ENCODE results near the gene ELMO1. TPM values are rescaled to one million over a fixed set of nuclear protein-coding genes. Genes with fewer than 3 reads are reported as not detected.

ELMO1 gene
- total RNA-seq, 1 experiment from 2014 or later, result 7.8 TPM

DNA sequence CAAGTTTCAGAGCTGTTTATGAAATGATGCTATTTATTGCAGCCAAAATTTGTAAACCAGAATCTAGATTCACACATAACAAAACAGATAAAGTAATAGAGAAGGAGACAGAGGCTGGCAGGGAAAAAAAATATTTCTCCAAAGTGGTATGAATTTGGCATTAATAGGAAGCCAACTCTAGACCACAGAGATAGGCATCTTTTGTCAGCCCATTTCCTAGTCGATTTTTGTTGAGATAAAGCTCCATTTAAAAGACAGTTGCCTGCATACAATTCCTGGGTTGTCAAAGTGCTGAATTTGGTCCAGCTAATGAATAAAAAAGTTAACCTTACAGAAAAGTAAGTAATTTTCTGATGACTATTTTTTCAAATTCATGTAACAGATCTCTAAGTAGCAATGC is 219.3 kb downstream of the ELMO1 start:
- peaks cover 7% of the 10 kb centered on the region; the same call in 1 of the 2 replicates for H3K4me1 ChIP-seq (ENCODE audit: insufficient read depth, low read length)
- no peaks in the 10 kb centered on the region for H3K27me3 ChIP-seq (ENCODE audit: insufficient read depth, low read length)

More for the DNA sequence above, 219.3 kb downstream of the ELMO1 start:
- no peak overlapping the region for H3K4ac ChIP-seq (ENCODE audit: low read depth, low read length)
- no peaks in the 10 kb centered on the region for H3K23me2 ChIP-seq (ENCODE audit: insufficient read length, low read depth, low read length, poor library complexity, severe bottlenecking)
- no peak overlapping the region for H2BK5ac ChIP-seq (ENCODE audit: insufficient read length, low read length)
- Mint-ChIP-seq H3K4me1 (peaks cover 34 to 35% of the 10 kb centered on the region in 2 experiments), H3K4me3 (no peak overlapping the region), H3K27ac (no peak overlapping the region), H3K36me3 (ENCODE audit: insufficient read depth in 1 of 3, low read depth in 3 of 3) (peaks cover 0 to 4% (median 0%) of the 10 kb centered on the region in 3 experiments; a peak in 2 of 7 replicates), H3K27me3 (ENCODE audit: low read depth) (no peaks in the 10 kb centered on the region), H3K9me3 (no peaks in the 10 kb centered on the region)
- no peaks in the 10 kb centered on the region for H3K9me3 ChIP-seq (ENCODE audit: control insufficient read depth, low read depth, low read length)
- no peak overlapping the region for H3K56ac ChIP-seq (ENCODE audit: insufficient read length, low read depth, low read length)
- no peak overlapping the region for H2BK12ac ChIP-seq (ENCODE audit: insufficient read length, low read depth, low read length)
- no peak overlapping the region for H3K4me2 ChIP-seq (ENCODE audit: insufficient read depth, insufficient read length, low read length)
- no peak for DNase-seq
- H2AK5ac ChIP-seq (ENCODE audit: insufficient read length, low read length), result no peak overlapping the region
- no peak overlapping the region for H3K14ac ChIP-seq (ENCODE audit: insufficient read depth, low read length)
- H4K5ac ChIP-seq (ENCODE audit: insufficient read length, low read depth, low read length), result no peak overlapping the region
- no peak overlapping the region for H3T11ph ChIP-seq (ENCODE audit: low read length)
- H3K79me1 ChIP-seq (ENCODE audit: insufficient read depth, low read depth, low read length, poor library complexity, severe bottlenecking), result no peaks in the 10 kb centered on the region
- no peaks in the 10 kb centered on the region for H4K20me1 ChIP-seq (ENCODE audit: control insufficient read depth, insufficient read depth, insufficient read length)
- H2BK120ac ChIP-seq (ENCODE audit: low read depth, low read length, poor library complexity, severe bottlenecking), result no peak overlapping the region
- no peak overlapping the region for H2AFZ ChIP-seq (ENCODE audit: low read length)
- TF ChIP-seq, protein P1, sequence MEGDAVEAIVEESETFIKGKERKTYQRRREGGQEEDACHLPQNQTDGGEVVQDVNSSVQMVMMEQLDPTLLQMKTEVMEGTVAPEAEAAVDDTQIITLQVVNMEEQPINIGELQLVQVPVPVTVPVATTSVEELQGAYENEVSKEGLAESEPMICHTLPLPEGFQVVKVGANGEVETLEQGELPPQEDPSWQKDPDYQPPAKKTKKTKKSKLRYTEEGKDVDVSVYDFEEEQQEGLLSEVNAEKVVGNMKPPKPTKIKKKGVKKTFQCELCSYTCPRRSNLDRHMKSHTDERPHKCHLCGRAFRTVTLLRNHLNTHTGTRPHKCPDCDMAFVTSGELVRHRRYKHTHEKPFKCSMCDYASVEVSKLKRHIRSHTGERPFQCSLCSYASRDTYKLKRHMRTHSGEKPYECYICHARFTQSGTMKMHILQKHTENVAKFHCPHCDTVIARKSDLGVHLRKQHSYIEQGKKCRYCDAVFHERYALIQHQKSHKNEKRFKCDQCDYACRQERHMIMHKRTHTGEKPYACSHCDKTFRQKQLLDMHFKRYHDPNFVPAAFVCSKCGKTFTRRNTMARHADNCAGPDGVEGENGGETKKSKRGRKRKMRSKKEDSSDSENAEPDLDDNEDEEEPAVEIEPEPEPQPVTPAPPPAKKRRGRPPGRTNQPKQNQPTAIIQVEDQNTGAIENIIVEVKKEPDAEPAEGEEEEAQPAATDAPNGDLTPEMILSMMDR (conservative IDR thresholded peaks at IDR 0.05), result no peak
- WGBS (ENCODE audit: extremely low coverage, insufficient read length, low lambda C conversion rate), result no CpG with 5 or more reads among the region's 1 CpG
- no peak overlapping the region for H3K23ac ChIP-seq (ENCODE audit: insufficient read length, low read depth, low read length)
- no peak overlapping the region for H2BK20ac ChIP-seq (ENCODE audit: low read depth, low read length, poor library complexity, severe bottlenecking)
- H3K9ac ChIP-seq (ENCODE audit: extremely low read depth, insufficient read length, low read length), result no peak overlapping the region
- H2BK15ac ChIP-seq (ENCODE audit: low read depth, low read length), result no peak overlapping the region
- H3K18ac ChIP-seq (ENCODE audit: insufficient read length, low read depth, low read length), result no peak overlapping the region
- H3K27ac ChIP-seq (ENCODE audit: insufficient read length, low read depth, low read length), result no peak overlapping the region
- no peaks in the 10 kb centered on the region for H3K79me2 ChIP-seq (ENCODE audit: insufficient read depth, low read length)
- no peak overlapping the region for H4K91ac ChIP-seq (ENCODE audit: insufficient read length, low read depth, low read length)
- no peak overlapping the region for H4K8ac ChIP-seq (replicated peaks; ENCODE audit: insufficient read length, low read depth, low read length)
